Esophagus squamous epithelium (tissue), 4 donors: ENCODE measurements around the gene SREBF1.

ENCODE experiments used
- CTCF ChIP-seq, 6 experiments: fragments of 450-650 bp in 4 of 6; fragments of 200-600 bp in 2 of 6; sonication (generic) in 2 of 6; IDR thresholded peaks; one replicate each; pipeline ENCODE4 v1.5.1; 2016 to 2019; ENCODE audit warnings: antibody characterized with exemption in 6 of 6, mild to moderate bottlenecking in 4 of 6, moderate library complexity in 4 of 6
- POLR2A ChIP-seq, 4 donors: fragments of 450-650 bp; IDR thresholded peaks; one replicate each; pipeline ENCODE4 v1.6.1; 2017; ENCODE audit warnings: antibody characterized with exemption in 4 of 4, mild to moderate bottlenecking in 4 of 4, moderate library complexity in 3 of 4

- no peak for TF ChIP-seq CTCF (IDR thresholded peaks at IDR 0.05)
- TF ChIP-seq POLR2A (IDR thresholded peaks at IDR 0.05): no peak
Observed at GRCh38 chr17:17815436-17816200, 21.2 kb downstream of the SREBF1 start.
